ENCODE results near the gene RALBP1. TPM values are rescaled to one million over a fixed set of nuclear protein-coding genes. Genes with fewer than 3 reads are reported as not detected.

RALBP1 gene
- polyA plus RNA-seq, 1 experiment, result 45.2 TPM

DNA sequence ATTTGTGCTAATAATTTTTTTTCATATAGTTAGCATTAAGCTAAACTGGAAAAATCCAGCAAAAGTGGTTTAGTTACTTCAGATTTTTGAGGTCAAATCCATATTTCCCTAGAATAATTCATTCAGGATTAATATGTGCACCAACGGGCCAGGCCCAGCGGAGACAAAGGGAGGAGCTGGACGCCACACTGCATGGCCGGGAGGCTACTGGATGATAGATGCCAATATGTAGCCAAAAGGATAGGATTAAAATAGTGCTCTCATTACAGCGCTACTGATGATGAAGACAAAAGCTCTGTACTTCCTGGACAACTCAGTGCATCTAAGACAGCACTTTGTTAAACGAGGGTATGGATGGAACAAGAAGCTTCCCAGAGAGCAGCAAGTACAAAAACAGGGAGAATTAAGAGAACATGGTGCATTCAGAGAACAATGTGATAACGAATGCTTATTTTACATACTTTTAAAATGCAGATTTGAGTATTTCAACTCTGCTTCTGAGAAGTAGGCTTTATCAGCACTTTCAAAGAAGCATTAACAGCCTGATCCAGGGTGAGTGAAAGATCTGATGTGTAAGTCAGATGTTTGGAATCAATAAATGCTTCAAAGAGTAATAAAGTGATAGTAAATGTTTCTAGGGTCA lies 99.3 kb downstream of the RALBP1 start:
- Histone ChIP-seq H3K36me3 (ENCODE audit: control insufficient read depth, insufficient read depth, low read length) (peaks cover 7% of the 10 kb centered on the region), H3K27me3 (ENCODE audit: control insufficient read depth, insufficient read depth, low read length) (no peaks in the 10 kb centered on the region), H3K4me3 (ENCODE audit: low read depth, low read length) (no peak overlapping the region)
- ChIA-PET CTCF (interaction anchor here (0.9 to 4.5 kb wide), 11 partner anchors 12 to 305 kb away, joined by 3 to 46 read pairs (median 6); no protein-coding TSS in a partner anchor), POLR2A (no interaction called here)
- TF ChIP-seq, protein P1, sequence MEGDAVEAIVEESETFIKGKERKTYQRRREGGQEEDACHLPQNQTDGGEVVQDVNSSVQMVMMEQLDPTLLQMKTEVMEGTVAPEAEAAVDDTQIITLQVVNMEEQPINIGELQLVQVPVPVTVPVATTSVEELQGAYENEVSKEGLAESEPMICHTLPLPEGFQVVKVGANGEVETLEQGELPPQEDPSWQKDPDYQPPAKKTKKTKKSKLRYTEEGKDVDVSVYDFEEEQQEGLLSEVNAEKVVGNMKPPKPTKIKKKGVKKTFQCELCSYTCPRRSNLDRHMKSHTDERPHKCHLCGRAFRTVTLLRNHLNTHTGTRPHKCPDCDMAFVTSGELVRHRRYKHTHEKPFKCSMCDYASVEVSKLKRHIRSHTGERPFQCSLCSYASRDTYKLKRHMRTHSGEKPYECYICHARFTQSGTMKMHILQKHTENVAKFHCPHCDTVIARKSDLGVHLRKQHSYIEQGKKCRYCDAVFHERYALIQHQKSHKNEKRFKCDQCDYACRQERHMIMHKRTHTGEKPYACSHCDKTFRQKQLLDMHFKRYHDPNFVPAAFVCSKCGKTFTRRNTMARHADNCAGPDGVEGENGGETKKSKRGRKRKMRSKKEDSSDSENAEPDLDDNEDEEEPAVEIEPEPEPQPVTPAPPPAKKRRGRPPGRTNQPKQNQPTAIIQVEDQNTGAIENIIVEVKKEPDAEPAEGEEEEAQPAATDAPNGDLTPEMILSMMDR (IDR thresholded peaks at IDR 0.05; ENCODE audit: insufficient read depth, low read depth, low read length), result no peak
- DNase-seq (ENCODE audit: low read depth), result no peak

DNA sequence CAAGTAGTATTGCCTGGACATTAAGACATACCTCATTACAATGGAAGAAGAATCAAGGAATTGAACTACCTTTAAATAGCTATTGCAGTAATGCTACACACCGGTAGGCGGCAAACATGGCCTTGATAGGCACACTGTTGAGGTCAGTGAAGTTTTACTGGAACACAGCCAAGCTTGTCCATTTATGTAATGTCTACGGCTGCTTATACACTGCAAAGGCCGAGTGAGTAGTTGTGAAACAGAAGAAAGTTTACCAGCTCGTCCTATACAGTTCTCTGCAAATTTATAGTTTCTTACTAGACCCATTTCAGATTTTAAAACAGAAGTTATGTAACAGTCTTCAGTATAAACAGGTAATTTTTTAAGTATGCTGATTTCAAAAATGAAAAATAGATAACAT lies 100.2 kb downstream of the RALBP1 start:
- peaks cover 8% of the 10 kb centered on the region for H3K36me3 ChIP-seq (ENCODE audit: control insufficient read depth, insufficient read depth, low read length)
- CTCF ChIA-PET, result interaction anchor here (0.8 to 4.5 kb wide), 20 partner anchors 12 to 304 kb away, joined by 3 to 46 read pairs (median 4); no protein-coding TSS in a partner anchor
- POLR2A ChIA-PET, result no interaction called here
- no peak overlapping the region for H3K4me3 ChIP-seq (ENCODE audit: low read depth, low read length)
- TF ChIP-seq, protein P1 (IDR thresholded peaks at IDR 0.05; ENCODE audit: insufficient read depth, low read depth, low read length), result peak; percentile 73
- peak; percentile 36 for DNase-seq (ENCODE audit: low read depth)
- no peaks in the 10 kb centered on the region for H3K27me3 ChIP-seq (ENCODE audit: control insufficient read depth, insufficient read depth, low read length)

DNA sequence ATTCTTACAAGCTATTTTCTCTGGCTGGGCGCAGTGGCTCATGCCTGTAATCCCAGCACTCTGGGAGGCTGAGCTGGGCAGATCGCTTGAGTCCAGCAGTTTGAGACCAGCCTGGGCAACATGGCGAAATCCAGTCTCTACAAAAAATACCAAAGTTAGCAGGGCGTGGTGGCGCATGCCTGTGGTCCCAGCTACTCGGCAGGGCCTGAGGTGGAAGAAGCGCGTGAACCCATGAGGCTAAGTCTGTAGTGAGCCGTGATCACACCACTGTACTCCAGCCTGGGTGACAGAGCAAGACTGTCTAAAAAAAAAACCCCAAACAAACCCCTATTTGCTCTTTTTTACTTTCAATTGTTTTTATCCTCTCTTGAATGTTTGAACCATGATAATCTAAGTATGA lies 102.0 kb downstream of the RALBP1 start:
- TF ChIP-seq, protein P1 (IDR thresholded peaks at IDR 0.05; ENCODE audit: insufficient read depth, low read depth, low read length), result no peak
- Histone ChIP-seq H3K36me3 (ENCODE audit: control insufficient read depth, insufficient read depth, low read length) (peaks cover 5% of the 10 kb centered on the region), H3K27me3 (ENCODE audit: control insufficient read depth, insufficient read depth, low read length) (no peaks in the 10 kb centered on the region), H3K4me3 (ENCODE audit: low read depth, low read length) (no peak overlapping the region)
- ChIA-PET CTCF (interaction anchor here (3.0 to 4.5 kb wide), 3 partner anchors 14 to 107 kb away, joined by 20 to 46 read pairs (median 20); no protein-coding TSS in a partner anchor), POLR2A (interaction anchor here (0.5 kb wide), 1 partner anchor 231 kb away, joined by 3 read pairs; no protein-coding TSS in a partner anchor)
- no peak for DNase-seq (ENCODE audit: low read depth)

DNA sequence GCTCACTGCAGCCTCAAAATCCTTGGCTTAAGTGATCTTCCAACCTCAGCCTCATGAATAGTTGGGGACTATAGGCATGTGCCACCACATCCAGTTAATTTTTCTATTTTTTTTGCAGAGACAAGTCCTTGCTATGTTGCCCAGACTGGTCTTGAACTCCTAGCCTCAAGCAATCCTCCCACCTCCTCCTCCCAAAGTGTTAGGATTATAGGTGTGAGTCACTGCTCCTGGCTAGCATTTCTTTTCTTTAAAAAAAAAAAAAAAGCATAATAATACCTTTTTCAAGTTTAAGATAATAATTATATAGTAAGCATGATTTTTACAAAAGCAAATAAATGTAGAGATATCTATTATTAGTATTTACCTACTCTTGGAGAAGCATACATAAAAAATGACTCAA lies 103.0 kb downstream of the RALBP1 start:
- Histone ChIP-seq H3K4me3 (ENCODE audit: low read depth, low read length) (no peak overlapping the region), H3K36me3 (ENCODE audit: control insufficient read depth, insufficient read depth, low read length) (peaks cover 5% of the 10 kb centered on the region), H3K27me3 (ENCODE audit: control insufficient read depth, insufficient read depth, low read length) (no peaks in the 10 kb centered on the region)
- POLR2A ChIA-PET, result no interaction called here
- no peak for DNase-seq (ENCODE audit: low read depth)
- TF ChIP-seq, protein P1 (IDR thresholded peaks at IDR 0.05; ENCODE audit: insufficient read depth, low read depth, low read length), result no peak
- CTCF ChIA-PET, result interaction anchor here (1.1 to 1.6 kb wide), 2 partner anchors 13 to 105 kb away, joined by 3 to 5 read pairs; no protein-coding TSS in a partner anchor

DNA sequence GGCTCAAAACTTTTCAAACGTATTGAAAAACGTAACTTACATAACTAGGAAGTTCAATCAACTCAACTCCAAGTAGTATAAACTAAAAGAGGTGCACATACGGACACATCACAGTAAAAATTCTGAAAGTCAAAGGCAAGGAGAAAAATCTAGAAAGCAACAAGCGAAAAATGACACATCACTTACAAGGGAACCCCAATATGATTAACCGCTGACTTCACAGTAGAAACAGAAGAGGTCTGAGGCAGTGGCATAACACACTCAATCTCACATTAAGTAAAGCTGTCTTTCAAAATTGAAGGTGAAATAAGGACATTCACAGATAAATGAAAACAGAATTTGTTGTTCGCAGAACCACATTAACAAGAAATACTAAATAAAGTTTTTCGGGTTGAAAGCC lies 106.4 kb downstream of the RALBP1 start:
- POLR2A ChIA-PET, result no interaction called here
- Histone ChIP-seq H3K36me3 (ENCODE audit: control insufficient read depth, insufficient read depth, low read length) (peaks cover 4% of the 10 kb centered on the region), H3K4me3 (ENCODE audit: low read depth, low read length) (no peak overlapping the region), H3K27me3 (ENCODE audit: control insufficient read depth, insufficient read depth, low read length) (no peaks in the 10 kb centered on the region)
- DNase-seq (ENCODE audit: low read depth), result no peak
- TF ChIP-seq, protein P1 (IDR thresholded peaks at IDR 0.05; ENCODE audit: insufficient read depth, low read depth, low read length), result no peak
- CTCF ChIA-PET, result interaction anchor here (0.6 kb wide), 1 partner anchor 938 kb away, joined by 4 read pairs; no protein-coding TSS in a partner anchor
